ENCODE data around the gene FAM227B.
A peak's percentile ranks its signal among the peaks of the same experiment; 100 is the strongest.
"Not testable (repeated sequence)": the region's sequence is repeated elsewhere in the genome, so short reads cannot be mapped to it uniquely, and the experiment has no call there.

FAM227B gene

DNA sequence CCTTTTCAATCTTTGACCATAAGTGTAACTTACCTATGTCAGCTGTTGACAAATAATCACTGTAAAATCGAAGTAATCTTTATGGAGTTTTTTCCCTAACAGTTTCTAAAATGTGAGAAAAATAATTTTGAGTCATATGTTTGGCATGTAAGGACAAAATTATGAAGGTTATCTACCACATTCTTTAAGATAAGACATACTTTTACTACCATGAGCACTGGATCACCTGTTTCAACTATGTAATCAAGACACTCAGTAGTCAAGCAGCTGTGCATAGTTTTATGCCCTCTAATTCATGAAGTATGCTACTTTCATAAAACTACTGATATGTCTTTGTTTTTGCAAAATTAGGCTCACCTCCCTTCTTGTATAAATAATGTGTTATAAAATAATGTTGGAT, 185.4 kb downstream of the FAM227B start:
- no peak for DNase-seq

DNA sequence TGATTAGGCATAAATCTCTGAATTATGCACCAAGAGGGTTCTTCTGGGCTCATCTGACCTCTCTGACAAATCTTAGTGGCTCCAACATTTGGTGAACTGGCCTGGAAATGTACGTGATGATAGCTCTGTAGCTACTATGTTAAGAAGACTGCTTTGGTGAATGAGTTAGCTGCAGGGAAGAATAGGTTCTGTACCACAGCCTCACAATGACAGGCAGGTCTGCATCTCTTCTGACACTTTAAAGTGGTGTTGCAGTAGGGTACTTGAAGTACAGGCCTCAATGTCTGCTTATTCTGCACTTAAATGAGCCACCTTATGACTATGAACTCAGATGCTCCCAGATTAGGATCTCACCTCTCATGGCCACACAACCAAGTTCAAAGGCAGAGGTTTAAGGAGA, 190.6 kb downstream of the FAM227B start:
- DNase-seq = no peak

DNA sequence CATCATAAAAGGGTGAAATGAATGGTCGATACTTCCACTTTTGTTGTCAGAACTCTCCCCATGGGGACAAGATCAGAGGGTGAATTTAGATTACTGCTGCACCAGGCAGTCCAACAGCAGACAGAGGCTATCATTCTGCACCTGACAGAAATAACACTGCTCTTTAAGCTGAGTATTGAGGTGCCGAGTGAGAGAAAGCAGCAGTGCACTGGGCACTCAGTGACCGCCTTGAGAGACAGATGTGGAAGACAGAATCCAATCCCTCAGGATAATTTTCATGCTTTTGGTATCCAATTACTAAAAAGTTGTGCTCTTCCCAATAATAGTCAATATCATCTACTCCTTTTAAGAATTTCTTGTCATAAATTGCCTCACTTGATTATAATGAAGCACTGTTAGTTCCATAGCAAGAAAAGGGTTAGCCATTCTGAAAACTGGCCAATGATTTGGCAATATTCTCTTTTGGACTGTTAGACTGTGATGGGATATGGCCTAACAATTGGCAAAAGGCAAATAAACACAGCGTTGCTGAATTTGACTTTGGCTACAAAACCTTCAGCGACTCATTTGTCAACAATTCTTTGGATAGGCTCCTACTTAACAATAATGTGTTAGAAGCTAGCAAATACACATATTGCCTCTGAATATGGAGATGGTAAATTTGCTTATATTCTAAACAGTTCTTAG, 192.1 kb downstream of the FAM227B start:
- no peak for DNase-seq

DNA sequence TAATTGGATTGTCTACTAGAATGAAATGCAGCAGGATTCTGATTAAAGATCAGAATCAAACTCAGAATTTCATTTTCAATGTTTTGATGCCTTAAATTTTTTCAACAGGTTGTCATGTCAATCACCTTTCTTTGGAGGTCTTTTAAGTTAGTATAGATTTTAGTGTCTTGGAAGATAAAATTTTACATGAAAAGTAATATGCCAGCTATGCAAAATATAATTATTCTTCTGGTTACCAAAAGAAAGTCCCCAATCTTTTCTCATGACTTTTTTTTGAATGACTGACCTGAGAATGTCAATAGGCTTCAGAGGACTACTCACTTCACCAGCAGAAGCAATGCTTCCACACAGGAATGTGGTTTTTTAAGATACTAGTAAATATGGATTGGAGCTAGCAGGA, 193.2 kb downstream of the FAM227B start:
- no peak for DNase-seq

DNA sequence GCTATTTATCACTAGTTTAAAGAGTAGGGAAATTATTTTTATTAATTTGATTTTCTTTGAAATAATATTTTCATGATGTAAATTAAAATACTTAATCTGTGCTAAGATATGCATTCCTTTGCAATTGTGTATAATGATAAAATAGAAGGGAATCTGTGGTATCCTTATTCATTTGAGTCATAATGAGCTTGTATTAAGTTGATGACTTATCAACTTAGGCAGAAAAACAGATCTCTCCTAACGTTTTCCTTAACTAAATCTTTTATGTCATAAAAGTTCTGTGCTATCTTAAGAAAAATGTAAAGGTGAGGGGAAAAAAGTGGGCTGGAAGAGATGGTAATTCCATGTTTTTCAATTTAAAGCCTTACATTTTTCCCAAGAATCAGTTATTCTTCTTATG, 195.7 kb downstream of the FAM227B start:
- no peak for DNase-seq

DNA sequence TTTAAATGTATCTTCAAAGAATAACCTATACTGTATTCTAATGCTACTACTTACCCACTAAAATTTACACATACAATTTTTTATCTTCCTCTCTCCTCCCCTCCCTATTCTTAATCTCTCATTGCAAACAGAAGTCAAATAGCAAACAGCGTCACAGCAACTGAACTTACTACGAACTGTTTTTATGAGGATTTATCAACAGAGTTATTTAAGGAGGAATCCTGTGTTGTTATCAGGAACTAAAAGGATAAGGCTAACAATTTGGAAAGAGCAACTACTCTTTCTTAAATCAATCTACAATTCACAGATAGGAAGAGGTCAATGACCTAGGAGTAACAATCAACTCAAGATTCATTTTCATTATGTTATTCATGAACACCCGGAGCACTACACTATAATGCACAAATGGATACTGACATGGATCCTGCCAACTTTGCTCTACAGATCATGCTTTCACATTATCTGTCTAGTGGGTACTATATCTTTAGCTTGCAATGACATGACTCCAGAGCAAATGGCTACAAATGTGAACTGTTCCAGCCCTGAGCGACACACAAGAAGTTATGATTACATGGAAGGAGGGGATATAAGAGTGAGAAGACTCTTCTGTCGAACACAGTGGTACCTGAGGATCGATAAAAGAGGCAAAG, 196.6 kb downstream of the FAM227B start:
- no peak for DNase-seq

DNA sequence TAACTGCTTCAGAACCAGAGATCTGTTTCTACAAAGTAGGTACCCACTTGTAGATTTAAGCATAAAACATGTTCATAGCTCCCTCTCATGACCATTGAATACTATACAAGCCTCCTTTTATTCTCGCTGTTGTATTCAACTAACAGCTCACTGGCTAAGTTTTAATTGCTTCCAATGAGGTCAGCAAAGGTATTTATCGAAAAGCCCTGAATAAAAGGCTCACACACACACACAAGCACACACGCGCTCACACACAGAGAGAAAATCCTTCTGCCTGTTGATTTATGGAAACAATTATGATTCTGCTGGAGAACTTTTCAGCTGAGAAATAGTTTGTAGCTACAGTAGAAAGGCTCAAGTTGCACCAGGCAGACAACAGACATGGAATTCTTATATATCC, 197.6 kb downstream of the FAM227B start, which contains the start of gene FGF7:
FGF7 (plus strand) TSS at position 222 of the 400 bp plus-strand sequence. CDS start 1,056 bp downstream, outside the sequence.
- DNase-seq = no peak

DNA sequence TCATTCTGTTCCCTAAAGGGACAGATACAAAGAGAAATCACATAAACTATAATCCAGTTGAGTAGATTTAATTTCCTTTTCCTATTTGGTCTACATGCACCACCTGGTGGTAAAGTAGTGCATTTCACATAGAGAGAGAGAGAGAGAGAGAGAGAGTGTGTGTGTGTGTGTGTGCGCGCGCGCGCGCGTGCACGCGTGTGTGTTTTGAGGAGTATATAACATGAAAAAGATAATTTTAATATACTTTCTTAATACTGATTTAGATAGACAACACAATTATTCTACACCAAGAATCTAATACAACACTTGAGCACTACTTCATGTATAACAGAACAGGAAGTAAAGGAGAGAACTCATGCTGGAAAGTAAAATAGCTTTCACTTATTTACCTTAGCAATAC, 198.6 kb downstream of the FAM227B start:
- peak; percentile 2 for DNase-seq

DNA sequence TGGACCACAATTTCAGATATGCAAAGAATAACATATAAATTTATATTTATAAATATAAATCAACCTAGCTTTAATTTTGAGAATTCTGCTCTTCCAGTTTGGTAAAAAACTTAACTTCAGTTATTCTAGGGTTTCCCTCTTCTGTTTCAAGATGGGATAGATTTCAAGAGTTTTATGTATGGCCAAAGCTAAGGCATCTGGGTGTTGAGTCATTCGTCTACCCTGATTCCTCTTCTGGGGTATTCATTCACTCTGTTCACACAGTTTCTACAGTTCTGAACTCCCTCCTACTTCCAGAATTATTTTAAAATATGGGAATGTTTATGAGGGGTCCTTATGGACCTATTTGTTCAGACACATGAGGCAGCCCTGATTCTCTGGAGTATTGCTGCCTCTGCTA, 201.8 kb downstream of the FAM227B start:
- no peak for DNase-seq

DNA sequence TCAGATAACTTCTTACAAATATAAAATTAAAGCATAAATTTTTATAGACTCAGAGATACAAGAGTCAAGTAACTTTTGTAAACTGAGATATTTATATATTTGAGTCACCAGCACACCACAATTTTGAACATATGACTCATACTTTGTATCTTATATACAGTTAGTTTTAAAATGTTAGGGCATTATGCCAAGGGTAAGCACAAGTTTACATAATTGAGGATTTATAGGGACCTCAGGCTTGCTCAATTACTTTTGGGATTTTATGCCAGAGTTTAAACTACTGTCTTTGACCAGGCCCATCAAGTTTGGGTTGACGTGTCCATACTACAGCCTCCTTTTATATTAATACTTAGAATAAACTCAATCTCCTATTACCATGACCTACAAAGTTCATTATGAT, 205.0 kb downstream of the FAM227B start:
- DNase-seq = no peak

DNA sequence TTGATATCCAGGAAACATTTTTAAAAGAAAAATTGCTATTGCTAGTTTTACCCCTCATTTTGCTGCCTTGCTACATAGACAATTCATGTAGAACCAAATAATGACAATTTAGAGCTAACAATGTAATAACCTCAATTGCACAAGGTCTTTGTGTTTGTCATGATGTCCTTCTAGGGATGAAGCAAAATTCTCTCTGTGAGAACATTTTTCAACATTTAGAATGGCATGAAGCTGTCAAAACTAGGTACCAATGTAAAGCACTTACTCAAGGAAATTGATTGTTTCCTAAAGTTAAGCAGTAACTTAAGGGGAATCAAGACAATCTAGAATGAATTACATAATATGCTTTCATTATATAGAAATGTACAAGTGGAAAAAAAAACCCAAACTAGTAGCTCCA, 205.5 kb downstream of the FAM227B start:
- DNase-seq = no peak

DNA sequence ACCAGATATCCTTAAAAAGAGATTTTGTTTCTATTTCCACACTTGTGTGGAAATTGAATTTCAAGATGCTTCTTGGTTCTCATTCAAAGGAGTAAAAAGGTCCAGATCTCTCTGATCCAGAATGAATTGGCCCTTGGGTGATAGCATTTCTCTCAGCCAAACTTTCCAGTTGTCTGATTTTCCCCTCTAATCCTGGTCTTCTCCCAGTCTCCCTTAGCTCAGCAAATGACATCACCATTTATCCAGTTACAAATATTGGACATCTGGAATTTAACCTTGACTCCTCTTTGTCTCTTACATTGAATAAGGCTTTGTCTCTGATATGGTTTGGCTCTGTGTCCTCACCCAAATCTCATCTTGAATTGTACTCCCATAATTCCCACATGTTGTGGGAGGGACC, 207.8 kb downstream of the FAM227B start:
- no peak for DNase-seq

DNA sequence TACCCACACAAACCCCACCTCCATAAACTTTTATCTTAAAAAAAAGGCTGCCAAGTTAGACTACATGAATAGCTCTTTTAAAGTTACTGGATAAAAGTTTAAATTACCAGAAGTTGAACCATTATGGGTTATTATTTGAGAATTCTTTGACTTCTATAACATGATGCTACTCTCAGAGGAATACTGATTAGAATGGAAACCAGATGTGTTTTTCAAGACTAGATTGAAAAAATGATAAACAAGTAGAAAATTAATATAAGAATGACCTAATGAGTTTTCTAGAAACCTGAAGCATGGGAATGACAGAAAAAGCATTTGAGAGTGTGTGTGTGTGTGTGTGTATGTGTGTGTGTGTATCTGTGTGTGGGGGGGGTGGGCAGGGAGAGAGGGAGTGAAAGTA, 210.0 kb downstream of the FAM227B start:
- DNase-seq = no peak

DNA sequence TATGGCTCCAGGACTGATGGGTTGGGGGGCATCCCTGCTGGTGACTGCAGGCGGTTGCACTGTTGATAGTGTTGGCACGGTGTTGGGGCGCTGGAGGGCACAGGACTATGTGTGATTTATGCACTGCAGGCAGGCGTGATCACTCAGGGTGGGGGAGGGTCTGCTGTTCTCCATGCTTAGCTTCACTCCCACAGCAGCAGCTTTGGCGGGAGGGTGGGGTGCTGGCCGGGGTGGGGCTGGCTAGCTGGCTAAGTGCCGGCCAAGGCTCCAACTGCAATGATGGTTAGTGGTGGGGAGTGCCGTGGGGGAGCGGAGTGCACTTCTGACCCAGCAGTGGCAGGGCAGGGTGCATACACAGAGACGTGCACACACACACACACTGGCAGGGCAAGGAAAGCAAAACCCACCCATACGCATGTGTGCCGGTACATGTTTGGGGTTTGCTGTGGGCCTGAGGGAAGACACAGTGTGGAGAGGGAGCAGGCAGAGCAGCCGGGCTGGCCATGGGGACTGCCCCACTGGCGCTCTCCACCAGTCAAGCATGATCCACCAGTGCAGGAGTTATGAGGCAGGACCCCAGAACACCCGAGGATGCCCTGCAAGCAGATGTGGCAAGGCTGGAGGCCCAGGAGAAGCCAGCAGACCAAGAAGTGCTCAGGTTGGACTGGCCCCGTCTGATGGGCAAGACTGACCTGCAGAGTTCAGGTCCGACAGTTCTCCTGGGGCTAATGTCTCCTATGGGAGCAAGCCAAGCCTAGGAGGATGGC, 214.1 kb downstream of the FAM227B start:
- no peak for DNase-seq

DNA sequence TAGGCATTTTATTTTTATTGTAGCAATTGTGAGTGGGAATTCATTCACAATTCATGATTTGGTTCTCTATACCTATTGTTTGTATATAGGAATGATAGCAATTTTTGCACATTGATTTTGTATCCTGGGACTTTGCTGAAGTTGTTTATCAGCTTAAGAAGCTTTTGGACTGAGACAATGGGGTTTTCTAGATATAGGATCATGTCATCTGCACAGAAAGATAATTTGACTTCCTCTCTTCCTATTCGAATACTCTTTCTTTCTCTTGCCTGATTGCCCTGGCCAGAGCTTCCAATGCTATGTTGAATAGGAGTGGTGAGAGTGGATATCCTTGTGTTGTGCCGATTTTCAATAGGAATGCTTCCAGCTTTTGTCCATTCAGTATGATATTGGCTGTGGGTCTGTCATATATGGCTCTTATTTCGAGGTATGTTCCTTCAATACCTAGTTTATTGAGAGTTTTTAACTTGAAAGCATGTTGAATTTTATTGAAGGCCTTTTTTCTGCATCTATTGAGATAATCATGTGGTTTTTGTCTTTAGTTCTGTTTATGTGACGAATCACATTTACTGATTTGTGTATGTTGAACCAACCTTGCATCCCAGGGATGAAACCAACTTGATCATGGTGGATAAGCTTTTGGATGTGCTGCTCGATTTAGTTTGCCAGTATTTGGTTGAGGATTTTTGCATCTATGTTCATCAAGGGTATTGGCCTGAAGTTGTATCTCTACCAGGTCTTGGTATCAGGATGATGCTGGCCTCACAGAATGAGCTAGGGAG, 217.9 kb downstream of the FAM227B start:
- not testable (repeated sequence) for DNase-seq

DNA sequence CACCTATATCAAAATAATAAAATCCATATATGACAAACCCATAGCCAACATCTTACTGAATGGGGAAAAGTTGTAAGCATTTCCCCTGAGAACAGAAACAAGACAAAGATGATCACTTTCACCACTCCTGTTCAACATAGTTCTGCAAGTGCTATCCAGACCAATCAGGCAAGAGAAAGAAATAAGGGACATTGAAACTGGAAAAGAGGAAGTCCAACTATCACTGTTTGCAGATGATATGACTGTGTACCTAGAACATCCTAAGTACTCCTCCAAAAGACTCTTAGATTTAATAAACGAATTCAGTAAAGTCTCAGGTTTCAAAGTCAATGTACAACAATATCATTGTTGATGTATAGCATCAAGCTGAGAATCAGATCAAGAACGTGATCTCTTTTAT, 233.1 kb downstream of the FAM227B start:
- no peak for DNase-seq

DNA sequence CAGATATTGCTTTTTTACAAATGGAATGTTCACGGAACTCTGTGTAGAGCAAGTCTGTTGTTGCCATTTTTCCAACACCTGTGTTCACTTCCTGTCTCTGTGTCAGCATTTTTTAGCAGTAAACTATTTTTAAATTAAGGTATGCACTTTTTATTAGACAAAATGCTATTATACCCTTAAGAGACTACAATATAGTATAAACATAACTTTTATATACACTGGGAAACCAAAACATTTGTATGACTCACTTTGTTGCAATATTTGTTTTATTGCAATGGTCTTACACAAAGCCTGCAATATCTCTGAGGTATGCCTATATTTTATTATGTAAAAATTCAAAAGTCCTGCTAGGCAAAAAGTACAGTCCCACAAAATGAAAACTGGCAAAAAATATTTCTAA, 237.4 kb downstream of the FAM227B start:
- DNase-seq = no peak

DNA sequence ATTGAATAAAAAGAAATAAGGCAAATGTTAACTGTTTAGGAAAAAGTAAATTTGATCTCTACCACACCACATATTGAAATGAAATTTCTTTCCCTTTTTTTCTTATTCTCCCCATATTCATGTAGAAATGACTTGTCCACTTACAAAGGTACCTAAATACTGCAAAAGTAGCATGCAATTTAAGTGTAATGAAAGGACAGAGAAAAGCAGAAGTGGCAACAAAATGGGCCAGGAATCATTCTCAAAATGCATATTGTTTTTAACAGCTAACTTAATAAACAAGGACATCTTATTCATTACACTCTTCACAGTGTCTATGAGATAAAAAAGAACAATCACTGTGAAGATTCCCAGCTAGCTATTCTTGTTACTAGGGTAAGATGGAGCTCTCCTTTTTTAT, 238.2 kb downstream of the FAM227B start:
- no peak for DNase-seq

DNA sequence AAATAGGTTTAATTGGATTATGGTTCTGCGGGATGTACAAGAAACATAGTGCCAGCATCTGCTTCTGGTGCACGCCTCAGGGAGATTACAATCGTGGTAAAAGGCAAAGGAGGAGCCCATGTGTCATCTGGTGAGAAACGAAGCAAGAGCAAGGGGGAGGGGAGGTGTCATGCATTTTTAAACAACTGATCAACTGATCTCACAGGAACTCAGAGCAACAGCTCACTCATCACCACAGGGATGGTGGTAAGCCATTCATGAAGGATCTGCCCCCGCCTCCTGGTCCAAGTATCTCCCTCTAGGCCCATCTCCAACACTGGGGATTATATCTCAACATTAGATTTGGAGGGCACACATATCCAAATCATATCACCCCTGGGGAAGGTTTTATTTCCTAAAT, 239.7 kb downstream of the FAM227B start:
- DNase-seq = no peak

DNA sequence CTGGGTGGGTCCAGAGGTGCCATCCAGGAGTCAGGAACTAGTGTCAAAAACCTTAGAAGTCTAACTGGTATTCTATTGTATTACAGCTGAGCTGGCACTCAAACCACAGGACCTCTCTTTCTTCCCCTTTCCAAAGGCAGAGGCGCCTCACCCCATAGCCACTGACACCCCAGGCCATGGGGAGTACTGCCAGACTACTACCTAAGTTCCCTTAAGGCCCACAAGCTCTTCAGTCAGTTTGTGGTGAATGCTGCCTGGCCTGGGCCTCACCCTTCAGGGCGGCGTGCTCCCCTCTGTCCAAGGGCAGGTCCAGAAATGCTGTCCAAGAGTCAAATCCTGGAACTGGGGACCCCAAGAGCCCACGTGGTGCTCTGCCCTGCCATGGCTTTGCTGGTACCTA, 240.6 kb downstream of the FAM227B start:
- no peak for DNase-seq

DNA sequence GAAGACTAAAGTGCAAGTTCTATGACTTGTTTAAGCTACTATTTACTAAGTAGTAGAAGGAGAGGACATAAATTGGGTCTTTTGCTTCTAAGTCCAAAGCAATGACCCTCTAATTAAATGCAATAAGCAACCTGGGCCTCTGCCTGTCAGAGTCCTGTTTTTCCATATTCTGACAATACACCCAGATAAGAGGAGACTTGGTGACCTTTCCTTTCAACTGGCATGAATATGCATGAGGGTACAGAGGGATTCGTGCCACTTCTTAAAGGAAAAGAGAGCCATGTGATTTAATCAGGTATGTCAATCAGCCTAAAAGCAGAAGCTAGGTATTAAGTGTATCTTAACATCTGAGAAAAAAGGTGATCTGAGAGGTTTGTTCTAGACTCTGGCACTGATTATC, 248.3 kb downstream of the FAM227B start:
- no peak for DNase-seq

DNA sequence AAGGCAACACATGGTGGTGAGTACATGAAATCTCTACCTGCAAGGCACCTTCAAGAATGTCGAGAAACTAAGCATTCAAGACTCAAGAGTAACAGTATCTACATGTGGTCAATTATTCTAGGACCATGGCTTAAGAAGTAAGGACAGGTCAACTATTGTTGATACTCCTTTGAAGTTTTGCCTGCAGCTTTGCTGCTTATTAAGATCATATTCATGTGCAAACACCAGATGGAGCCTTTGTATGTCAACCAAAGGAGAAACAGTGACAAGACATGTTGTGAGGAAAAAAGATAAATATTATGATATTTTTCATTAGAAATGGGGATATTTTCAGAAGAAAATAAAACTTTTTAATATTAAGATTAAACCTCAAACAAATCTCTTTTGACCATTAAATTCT, 249.8 kb downstream of the FAM227B start:
- no peak for DNase-seq

DNA sequence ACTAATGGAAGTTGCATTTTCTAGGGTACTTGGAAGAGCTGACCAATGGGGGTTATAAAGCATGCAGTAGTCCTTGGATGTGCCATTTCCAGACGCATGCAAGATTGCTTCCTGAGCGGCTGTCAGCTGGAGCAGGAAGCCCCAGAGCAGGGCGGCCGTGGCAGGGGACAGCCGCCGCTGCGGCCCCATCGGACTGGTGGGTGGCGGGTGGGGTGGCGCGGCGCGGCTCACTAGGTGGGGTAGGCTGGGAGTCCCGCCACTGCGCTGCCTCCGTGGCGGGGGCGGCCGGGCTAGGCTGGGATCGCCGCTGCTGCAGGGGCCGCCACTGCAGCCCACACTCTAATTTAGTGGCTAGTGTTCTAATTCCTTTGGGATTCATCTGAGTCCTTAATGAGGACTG, 254.1 kb downstream of the FAM227B start:
- DNase-seq = no peak
